Esophagus squamous epithelium (tissue), 4 donors: Measurements from ENCODE around the gene ZP2.
"Not testable (repeated sequence)": the region's sequence is repeated elsewhere in the genome, so short reads cannot be mapped to it uniquely, and the experiment has no call there.

ENCODE experiments used
- CTCF ChIP-seq, 6 experiments: fragments of 450-650 bp in 4 of 6; fragments of 200-600 bp in 2 of 6; sonication (generic) in 2 of 6; IDR thresholded peaks; one replicate each; pipeline ENCODE4 v1.5.1; 2016 to 2019; ENCODE audit warnings: antibody characterized with exemption in 6 of 6, mild to moderate bottlenecking in 4 of 6, moderate library complexity in 4 of 6
- POLR2A ChIP-seq, 4 donors: fragments of 450-650 bp; IDR thresholded peaks; one replicate each; pipeline ENCODE4 v1.6.1; 2017; ENCODE audit warnings: antibody characterized with exemption in 4 of 4, mild to moderate bottlenecking in 4 of 4, moderate library complexity in 3 of 4

- not testable (repeated sequence) for TF ChIP-seq CTCF, POLR2A (IDR thresholded peaks at IDR 0.05)
Observed at GRCh38 chr16:21248179-21248578, 36.8 kb upstream of the ZP2 start.
